ENCODE measurements around the gene MFSD12. TPM values are rescaled to one million over a fixed set of nuclear protein-coding genes. Genes with fewer than 3 reads are reported as not detected.

MFSD12 gene
- total and polyA plus RNA-seq, 2 donors (not counting 3 experiments of a cell fraction or from before 2014, with no cell fraction given): 51.7 to 78.9 TPM

GRCh38 chr19:3573162-3573857, 15.9 kb upstream of the MFSD12 start:
- H3K9ac ChIP-seq (replicated peaks; ENCODE audit: extremely low read depth, insufficient read depth, low read length): peak overlapping the region; percentile 78
- peak overlapping the region; percentile 81 to 99 (median 97) for H3K4me3 ChIP-seq (replicated peaks in 1 of 3; ENCODE audit: insufficient read depth in 1 of 3, low read depth in 1 of 3, low read length in 3 of 3)
- ChIA-PET CTCF (interaction anchor here (0.6 to 2.6 kb wide), 6 partner anchors 12 to 1429 kb away, joined by 3 to 27 read pairs (median 3); partner anchors contain the start of gene GIPC3), POLR2A (interaction anchor here (1.5 kb wide), 1 partner anchor 16 kb away, joined by 6 read pairs; the partner anchor contains the start of gene MFSD12)
- peak overlapping the region; percentile 65 for H3K27ac ChIP-seq (ENCODE audit: insufficient read depth, low read depth, low read length)
- peak overlapping the region; percentile 27 for H2AFZ ChIP-seq (ENCODE audit: low read depth, low read length)
- dilution Hi-C loops (cut with MboI; ENCODE audit: extremely low pct_ligation_motif_present, low sequenced_read_pairs): no loop called here
- H3K9me3 ChIP-seq (replicated peaks; ENCODE audit: control insufficient read depth, insufficient read depth, low read length): no peaks in the 10 kb centered on the region
- peak; percentile 19 for TF ChIP-seq POLR2A (IDR thresholded peaks at IDR 0.05; ENCODE audit: low read depth, low read length)
- no peak for TF ChIP-seq GATA2 (IDR thresholded peaks at IDR 0.05; ENCODE audit: insufficient read depth, insufficient read length, low read depth, low read length)
- peaks cover 15% of the 10 kb centered on the region for H3K4me1 ChIP-seq (ENCODE audit: control insufficient read depth, extremely low read depth, insufficient read depth, low read length)
- H3K27me3 ChIP-seq (ENCODE audit: control insufficient read depth in 2 of 2, insufficient read depth in 2 of 2, low read length in 2 of 2): no peaks in the 10 kb centered on the region
- BruUV-seq (replicated peaks): TSS peak; percentile 45
- no peaks in the 10 kb centered on the region for H3K9me1 ChIP-seq (replicated peaks; ENCODE audit: control insufficient read depth, extremely low read depth, insufficient read depth, low read length)
- DNase-seq (ENCODE audit: low read depth, low spot score): no peak
- intact Hi-C loops (cut with micrococcal nuclease): loop anchor here (2.0 to 5.0 kb wide), 4 partner anchors 34 to 99 kb away; partner anchors contain the start of genes CACTIN, FZR1 and TBXA2R
- peaks cover 0 to 3% of the 10 kb centered on the region in 2 experiments for H3K36me3 ChIP-seq (ENCODE audit: control insufficient read depth in 2 of 2, extremely low read depth in 1 of 2, insufficient read depth in 2 of 2, low read length in 2 of 2)
- H4K20me1 ChIP-seq (replicated peaks; ENCODE audit: control insufficient read depth, extremely low read depth, insufficient read depth, low read length): no peaks in the 10 kb centered on the region
- H3K4me2 ChIP-seq (ENCODE audit: insufficient read depth, low read length): peak overlapping the region; percentile 75
- peaks cover 2% of the 10 kb centered on the region for H3K79me2 ChIP-seq (ENCODE audit: control insufficient read depth, insufficient read depth, low read length)
- FAIRE-seq: no peak

GRCh38 chr19:3572855-3573161, 15.4 kb upstream of the MFSD12 start, which contains the start of gene HMG20B:
TSS of gene HMG20B (plus strand) at chr19:3572944. CDS start at chr19:3573310, 366 bp downstream.
- intact Hi-C loops (cut with micrococcal nuclease): loop anchor here (1.0 to 5.0 kb wide), 5 partner anchors 16 to 99 kb away; partner anchors contain the start of genes CACTIN, FZR1, MFSD12 and TBXA2R
- ChIA-PET CTCF (no interaction called here), POLR2A (no interaction called here)
- dilution Hi-C loops (cut with MboI; ENCODE audit: extremely low pct_ligation_motif_present, low sequenced_read_pairs): no loop called here
- no peak for FAIRE-seq
- Histone ChIP-seq H3K9ac (replicated peaks; ENCODE audit: extremely low read depth, insufficient read depth, low read length) (peak within 1 kb of the TSS; percentile 78), H3K9me3 (replicated peaks; ENCODE audit: control insufficient read depth, insufficient read depth, low read length) (no peaks in the 10 kb centered on the region), H3K27me3 (ENCODE audit: control insufficient read depth in 2 of 2, insufficient read depth in 2 of 2, low read length in 2 of 2) (no peaks in the 10 kb centered on the region), H3K4me2 (ENCODE audit: insufficient read depth, low read length) (peak within 1 kb of the TSS; percentile 84), H3K4me1 (ENCODE audit: control insufficient read depth, extremely low read depth, insufficient read depth, low read length) (peaks cover 15% of the 10 kb centered on the region), H3K4me3 (replicated peaks in 1 of 3; ENCODE audit: insufficient read depth in 1 of 3, low read depth in 1 of 3, low read length in 3 of 3) (peak within 1 kb of the TSS; percentile 81 to 99 (median 97)), H4K20me1 (replicated peaks; ENCODE audit: control insufficient read depth, extremely low read depth, insufficient read depth, low read length) (no peaks in the 10 kb centered on the region), H3K79me2 (ENCODE audit: control insufficient read depth, insufficient read depth, low read length) (peaks cover 2% of the 10 kb centered on the region), H3K27ac (ENCODE audit: insufficient read depth, low read depth, low read length) (peak within 1 kb of the TSS; percentile 65), H3K9me1 (replicated peaks; ENCODE audit: control insufficient read depth, extremely low read depth, insufficient read depth, low read length) (no peaks in the 10 kb centered on the region), H2AFZ (ENCODE audit: low read depth, low read length) (peak within 1 kb of the TSS; percentile 86), H3K36me3 (ENCODE audit: control insufficient read depth in 2 of 2, extremely low read depth in 1 of 2, insufficient read depth in 2 of 2, low read length in 2 of 2) (peaks cover 0 to 3% of the 10 kb centered on the region in 2 experiments)
- BruUV-seq (replicated peaks): no TSS peak
- DNase-seq (ENCODE audit: low read depth, low spot score): no peak
- no peak for TF ChIP-seq FOS (IDR thresholded peaks at IDR 0.05; ENCODE audit: borderline replicate concordance, insufficient read depth, low read length)
- no peak for TF ChIP-seq GATA2 (IDR thresholded peaks at IDR 0.05; ENCODE audit: insufficient read depth, insufficient read length, low read depth, low read length)
- TF ChIP-seq EZH2 (IDR thresholded peaks at IDR 0.05; ENCODE audit: borderline replicate concordance, low read depth, low read length, severe bottlenecking): no peak
- TF ChIP-seq CTCF (IDR thresholded peaks at IDR 0.05; ENCODE audit: extremely low read depth in 1 of 2, insufficient read depth in 1 of 2, low read depth in 1 of 2, low read length in 2 of 2): no peak
- no peak for TF ChIP-seq JUN (IDR thresholded peaks at IDR 0.05; ENCODE audit: borderline replicate concordance, insufficient read depth, insufficient read length, low read depth)
- no peak for TF ChIP-seq MAX (IDR thresholded peaks at IDR 0.05; ENCODE audit: insufficient read depth, insufficient read length)
- no peak for TF ChIP-seq MYC (IDR thresholded peaks at IDR 0.05; ENCODE audit: low read depth, low read length)
- TF ChIP-seq POLR2AphosphoS5 (IDR thresholded peaks at IDR 0.05; ENCODE audit: insufficient read depth, low read depth, low read length): no peak
- TF ChIP-seq POLR2A (IDR thresholded peaks at IDR 0.05; ENCODE audit: low read depth, low read length): no peak

All from endothelial cell of umbilical vein (primary cell).